Stimulated activated CD8-positive, alpha-beta memory T cell treated with anti-CD3 and anti-CD28 coated beads, Interleukin-7, amount 100 ng/mL, for 48 hours (primary cell): ENCODE data around the gene PRM2.

Source experiments
- DNase-seq, 2 donors: peaks; one replicate each; pipeline ENCODE4 v3.0.0-alpha.2; 2020; ENCODE audit warnings: low read depth in 1 of 2; ENCODE audit errors: extremely low read depth in 1 of 2

The PRM2 gene

GRCh38 chr16:11276143-11276895 lies at the start of gene PRM2:
Gene PRM2 (minus strand): TSS chr16:11276480. CDS start chr16:11276370, 110 bp downstream.
- DNase-seq: no peak

GRCh38 chr16:11325404-11326083 lies 49.3 kb upstream of the PRM2 start:
- no peak for DNase-seq

GRCh38 chr16:11323551-11324336 lies 47.5 kb upstream of the PRM2 start:
- no peak for DNase-seq

- DNase-seq: no peak
Measured at GRCh38 chr16:11322823-11323222, 46.5 kb upstream of the PRM2 start.

GRCh38 chr16:11321662-11322061 lies 45.4 kb upstream of the PRM2 start:
- DNase-seq: no peak

- DNase-seq: no peak
Measured at GRCh38 chr16:11320170-11320569, 43.9 kb upstream of the PRM2 start.

GRCh38 chr16:11319529-11320146 lies 43.4 kb upstream of the PRM2 start:
- no peak for DNase-seq

- no peak for DNase-seq
Measured at GRCh38 chr16:11318817-11319216, 42.5 kb upstream of the PRM2 start.

DNA sequence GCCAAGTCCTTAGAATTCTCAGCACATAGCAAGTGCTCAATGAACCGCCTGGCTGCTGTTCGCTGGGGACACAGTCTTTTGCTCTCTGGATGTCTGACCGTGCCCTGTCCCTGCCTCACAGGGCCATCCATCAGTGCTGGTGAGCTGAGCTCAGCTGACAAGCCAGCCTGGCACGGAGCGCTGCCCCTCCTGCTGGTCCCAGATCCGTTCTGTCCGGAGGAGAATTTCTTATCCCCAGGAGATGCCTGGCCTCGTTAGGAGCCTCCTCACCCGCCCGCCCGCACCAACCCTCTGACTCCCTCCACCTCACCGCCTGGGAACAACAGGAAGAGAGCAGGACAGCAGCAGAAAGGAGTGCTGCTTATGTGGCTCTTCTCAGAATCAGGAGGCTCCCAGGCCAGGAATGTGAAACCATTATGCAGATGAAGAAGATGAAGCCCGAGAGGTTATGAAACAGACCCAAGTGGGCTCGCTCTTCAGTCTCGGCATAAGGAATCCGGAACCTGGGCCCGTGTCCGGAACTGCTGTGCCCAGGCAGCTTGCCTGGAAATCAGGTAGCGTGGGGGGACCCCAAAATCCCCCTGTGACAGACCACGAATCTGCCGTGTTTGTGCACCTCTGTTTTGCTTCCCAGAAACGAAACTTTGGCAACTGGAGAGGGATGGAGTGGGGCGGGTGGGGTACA lies 40.2 kb upstream of the PRM2 start:
- DNase-seq: no peak

DNA sequence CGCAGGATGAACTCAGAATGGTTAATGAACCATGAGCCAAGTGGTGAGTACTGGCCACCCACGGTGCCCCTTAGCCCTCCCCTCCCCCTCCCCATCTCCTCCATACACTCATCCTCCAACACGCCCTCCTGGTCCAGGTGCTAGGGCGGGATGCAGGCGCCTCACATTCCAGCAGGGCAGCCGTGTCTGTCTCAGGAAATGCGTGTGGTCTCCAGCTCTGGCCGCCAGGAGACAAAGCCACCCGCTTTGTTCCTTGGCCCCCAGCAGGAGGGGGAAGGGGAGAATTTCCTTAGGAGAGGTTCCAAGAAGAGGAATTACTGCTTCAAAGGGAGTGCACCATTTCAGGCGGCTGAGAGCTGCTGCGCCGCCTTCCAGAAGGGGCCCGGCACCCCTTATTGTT lies 39.2 kb upstream of the PRM2 start:
- no peak for DNase-seq

GRCh38 chr16:11314309-11314894 lies 38.1 kb upstream of the PRM2 start:
- DNase-seq: no peak

- DNase-seq: no peak
Measured at GRCh38 chr16:11313493-11314308, 37.4 kb upstream of the PRM2 start.

GRCh38 chr16:11312718-11313492 lies 36.6 kb upstream of the PRM2 start:
- no peak for DNase-seq

DNA sequence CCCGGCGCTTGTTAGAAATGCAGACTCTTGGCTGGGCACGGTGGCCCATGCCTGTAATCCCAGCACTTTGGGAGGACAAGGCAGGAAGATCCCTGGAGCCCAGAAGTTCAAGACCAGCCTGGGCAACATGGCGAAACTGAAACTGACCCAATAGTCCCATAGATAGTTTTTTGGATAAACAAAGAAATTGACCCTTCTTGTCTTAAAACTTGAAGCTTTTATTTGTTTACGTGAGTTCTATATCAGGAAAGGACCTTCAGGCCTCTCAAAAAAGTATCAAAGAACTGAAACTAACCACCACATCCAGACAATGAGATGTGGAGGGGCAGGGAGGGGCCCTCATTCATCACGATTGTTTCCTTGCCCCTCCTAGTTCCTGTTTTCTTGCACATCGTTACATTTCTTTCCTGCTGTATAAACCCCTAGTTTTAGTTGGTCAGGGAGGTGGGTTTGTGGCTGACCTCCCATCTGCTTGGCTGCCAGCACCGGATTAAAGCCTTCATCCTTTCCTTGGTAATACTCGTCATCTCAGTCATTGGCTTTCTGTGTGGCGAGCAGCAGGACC lies 34.8 kb upstream of the PRM2 start:
- peak in 1 of 2 donors; percentile 34 for DNase-seq

DNA sequence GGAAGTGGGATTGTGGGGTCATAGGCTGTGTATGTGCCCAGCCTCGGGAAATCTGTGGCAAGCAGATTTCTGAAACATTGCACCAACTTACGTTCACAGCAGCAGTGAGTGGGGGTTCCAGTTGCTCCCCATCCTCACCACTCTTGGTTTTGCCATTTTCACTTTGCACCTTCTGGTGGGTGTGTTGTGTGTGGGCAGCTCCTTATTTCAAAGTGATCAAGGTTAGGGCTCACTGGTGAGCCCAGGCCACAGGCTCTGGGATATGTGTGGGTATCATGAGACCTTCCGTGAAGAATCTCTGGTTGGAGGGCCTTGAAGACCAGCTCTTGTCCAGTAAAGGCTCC lies 34.3 kb upstream of the PRM2 start:
- DNase-seq: no peak

- DNase-seq: no peak
Measured at GRCh38 chr16:11309895-11310633, 33.8 kb upstream of the PRM2 start.

DNA sequence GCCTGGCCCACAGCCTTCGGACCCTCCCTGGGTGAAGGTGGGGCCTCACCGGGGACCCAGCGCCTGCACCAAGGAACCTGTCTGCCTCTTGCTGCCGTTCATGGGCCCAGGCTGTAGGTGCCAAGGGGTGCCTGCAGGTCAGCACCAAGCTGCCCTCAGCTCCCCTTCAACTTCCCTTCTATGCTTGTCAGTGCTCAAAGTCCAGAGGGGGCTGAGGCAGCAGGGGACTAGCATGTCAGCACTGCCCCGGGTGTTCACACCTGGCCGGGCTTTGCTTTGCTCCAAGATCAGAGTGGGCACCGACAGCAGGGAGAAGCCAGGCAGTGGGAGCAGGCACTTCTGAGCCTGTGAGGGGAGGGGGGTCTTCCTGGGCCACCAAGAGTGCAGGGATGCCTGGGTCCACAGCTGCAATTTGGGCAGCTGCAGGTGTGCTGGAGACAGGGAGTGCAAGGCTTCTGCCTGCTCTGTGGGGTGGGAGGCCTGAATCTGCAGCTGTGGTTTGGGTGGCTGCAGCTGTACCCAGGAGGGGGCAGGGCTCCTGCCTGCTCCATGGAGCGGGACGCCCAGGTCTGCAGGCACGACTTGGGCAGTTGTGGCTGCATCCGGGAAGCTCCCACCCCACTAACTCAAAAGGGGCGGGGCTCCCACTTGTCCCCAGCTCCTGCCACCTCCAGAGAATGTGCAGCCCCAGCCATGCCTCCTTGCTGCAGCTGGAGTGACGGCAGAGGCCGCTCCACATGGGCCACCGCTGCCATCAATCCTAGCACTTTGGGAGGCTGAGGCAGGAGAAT lies 32.4 kb upstream of the PRM2 start:
- no peak for DNase-seq
